HG03097 (cell line): ENCODE results near the gene IL3.

Experiments used
- ATAC-seq: cut with Tn5 transposase; IDR thresholded peaks from one replicate; pipeline ENCODE4 v1.9.1; 2021; ENCODE audit not compliant: unreplicated experiment, low FRiP score

Gene IL3

DNA sequence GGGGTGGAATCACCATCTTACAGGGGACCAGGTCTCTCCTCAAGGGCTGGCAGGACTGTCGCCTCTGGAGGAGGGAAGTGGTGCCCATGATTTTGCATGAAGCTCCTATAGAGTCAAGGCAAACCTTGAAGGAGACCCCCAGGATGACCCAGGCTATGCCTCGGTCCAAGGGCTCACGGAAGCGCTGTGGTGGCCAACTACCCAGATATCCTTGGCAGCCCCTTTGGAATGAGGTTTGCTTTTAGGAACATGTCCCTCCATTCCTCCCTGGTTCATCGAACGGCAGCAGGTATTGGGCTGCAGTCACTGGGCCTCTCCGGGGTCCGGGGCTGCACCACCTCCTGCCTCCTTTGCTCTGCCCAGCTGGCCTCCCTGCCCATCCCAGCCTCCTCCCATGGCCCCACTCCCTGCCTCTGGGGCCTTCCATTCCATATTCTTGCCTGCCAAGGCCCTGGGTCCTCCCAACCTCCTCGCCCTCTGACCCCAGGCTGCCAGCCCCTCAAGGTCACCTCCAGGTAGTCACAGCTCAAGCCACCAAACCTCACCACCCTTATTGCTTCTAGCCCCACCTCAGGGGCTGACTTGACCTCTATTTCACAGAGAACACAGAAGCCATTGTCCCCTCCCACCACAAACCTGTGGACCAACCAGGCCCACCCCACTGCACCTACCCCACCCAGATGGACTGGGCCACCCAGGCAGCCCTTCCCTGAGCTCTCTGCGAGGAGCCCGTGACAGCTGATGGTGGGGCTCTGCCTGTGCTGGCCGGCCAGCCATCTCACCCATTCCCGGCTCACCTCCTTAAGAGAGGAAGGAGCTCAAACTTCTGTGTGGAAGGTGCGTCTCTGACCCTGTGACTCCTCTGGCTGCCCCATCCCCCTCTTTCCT, 3.6 kb upstream of the IL3 start:
- ATAC-seq: no peak

GRCh38 chr5:132057498-132058255, 2.8 kb upstream of the IL3 start:
- ATAC-seq: no peak

DNA sequence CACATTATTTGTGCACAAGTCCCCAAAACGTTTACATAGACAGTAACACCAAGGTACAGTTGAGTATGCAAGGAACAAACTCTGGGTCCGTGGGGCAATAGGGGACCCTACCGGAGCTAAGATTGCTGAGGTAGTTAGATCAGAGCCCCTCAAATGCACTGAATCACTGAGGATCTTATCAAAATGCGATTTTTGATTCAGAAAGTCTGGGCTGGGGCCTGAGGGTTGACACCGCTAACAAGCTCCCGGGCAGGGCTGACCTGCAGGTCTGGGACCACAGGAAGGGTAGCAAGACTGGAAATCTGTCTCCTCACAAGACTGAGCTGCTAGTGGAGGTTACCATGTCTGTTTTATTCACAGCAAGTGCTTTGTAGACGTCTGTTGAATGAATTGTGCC, 1.8 kb upstream of the IL3 start:
- ATAC-seq: no peak

DNA sequence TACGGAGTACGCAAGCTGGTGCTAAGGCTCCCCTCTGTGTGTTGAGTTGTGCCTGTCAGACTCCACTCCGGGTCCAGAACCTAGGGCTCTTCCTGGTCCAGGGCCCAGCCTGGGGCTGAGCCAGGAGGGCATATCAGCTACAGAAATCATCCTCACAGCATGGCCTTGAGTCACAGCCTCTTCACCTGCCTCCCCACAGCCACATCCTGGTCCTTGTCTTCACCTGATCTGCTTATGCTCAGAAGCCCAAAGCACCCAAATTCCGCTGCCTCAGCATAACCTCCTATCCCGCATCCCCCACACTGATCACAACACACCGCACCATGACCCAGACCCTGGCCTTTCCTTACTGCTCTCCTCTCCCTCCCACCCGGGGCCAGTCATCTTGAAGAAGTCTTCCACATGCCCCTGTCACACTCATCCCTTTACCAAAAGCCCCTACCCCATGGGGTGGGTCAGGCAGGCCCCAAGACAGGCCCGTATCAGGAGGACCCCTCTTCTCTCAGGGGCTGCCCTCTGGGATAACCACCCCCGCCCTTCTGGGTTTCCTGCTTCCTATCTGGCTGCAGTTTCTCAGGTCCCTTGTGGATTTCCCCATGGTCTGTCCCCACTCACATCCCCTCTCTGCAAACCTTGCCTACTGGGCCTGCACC, 1.3 kb upstream of the IL3 start:
- no peak for ATAC-seq

GRCh38 chr5:132059696-132060500, 557 bp upstream of the IL3 start:
- no peak for ATAC-seq

DNA sequence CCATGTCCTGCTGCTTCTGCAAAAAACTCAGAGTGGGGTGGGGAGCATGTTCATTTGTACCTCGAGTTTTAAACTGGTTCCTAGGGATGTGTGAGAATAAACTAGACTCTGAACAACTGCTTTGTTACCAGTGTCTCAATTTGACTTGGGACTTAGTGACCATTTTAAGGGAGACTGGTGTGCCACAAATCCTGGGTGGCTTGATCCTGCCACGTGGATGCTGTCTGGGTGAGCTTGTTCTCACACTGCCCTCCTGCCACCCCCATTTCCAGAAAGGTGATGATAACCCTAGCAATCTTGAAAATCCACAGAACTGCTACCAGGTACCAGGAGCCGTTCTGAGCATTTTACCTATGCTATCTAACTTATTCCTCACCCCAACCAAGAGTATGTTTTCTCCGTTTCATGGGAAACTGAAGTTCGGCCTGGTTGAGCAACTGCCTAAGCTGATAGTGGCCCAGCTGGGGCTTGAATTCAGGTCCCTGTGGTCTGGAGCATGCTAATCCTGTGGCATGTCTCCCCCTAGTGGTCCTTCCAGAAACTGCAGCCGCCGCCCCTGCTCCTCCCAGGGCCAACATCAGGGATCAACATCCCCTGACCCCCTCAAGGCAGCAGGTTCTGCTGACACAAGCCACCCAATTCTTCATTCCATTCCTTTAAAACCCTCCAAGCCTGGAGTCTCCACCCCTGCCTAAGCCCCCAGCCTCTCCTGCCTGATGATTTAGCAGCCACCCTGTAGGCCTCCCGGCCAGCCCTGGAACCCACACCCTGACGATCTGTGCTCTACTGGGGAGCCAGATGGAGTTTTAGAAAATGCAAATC, 2.8 kb downstream of the IL3 start:
- peak; percentile 66 for ATAC-seq

DNA sequence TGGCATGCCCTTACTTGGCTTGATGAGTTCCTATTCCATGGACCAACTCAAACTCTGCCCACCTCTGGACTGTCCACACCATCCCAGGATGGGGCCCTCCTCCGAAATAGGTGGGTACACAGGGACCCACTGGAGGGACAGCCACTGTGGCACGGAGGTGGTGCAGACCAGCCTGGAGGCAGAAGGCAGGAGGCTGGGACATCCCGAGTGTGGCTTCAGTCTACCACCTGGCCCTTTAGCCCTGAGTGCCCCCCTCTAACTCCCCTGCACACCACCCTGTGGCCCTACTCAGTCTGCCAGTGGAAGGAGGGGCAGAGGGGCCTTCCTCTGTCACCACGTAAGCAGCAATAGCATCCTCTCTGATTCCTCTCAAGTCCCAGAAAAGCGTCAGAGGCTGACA, 3.7 kb downstream of the IL3 start:
- ATAC-seq: no peak

DNA sequence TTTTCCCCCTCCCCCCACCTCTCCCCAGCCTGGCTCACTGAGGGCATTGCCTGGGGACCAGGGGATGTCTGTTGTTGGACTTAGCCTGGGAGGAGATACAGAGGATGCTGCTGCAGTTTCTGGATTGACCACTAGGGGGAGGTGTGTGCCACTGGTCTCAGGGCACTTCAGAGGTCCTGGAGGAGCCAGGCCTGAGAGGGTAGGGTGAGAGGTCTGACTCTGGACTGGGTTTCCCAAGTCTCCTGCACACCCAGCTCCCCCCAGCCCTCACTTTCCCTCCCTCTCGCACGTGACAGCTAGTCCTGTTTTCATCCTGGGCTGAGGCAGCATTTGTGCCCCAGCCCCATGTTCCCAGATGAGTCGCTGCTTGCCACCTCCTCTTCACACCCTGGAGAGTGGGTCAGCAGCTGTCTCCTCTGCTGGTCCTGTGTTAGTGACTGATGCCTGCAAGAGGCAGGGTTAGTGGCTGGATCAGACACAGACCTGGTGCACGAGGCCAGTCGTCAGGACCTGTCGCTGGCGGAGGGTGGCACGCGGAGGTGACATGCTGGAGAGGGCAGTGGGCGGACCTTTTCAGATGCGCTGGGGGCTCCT, 4.4 kb downstream of the IL3 start:
- no peak for ATAC-seq

DNA sequence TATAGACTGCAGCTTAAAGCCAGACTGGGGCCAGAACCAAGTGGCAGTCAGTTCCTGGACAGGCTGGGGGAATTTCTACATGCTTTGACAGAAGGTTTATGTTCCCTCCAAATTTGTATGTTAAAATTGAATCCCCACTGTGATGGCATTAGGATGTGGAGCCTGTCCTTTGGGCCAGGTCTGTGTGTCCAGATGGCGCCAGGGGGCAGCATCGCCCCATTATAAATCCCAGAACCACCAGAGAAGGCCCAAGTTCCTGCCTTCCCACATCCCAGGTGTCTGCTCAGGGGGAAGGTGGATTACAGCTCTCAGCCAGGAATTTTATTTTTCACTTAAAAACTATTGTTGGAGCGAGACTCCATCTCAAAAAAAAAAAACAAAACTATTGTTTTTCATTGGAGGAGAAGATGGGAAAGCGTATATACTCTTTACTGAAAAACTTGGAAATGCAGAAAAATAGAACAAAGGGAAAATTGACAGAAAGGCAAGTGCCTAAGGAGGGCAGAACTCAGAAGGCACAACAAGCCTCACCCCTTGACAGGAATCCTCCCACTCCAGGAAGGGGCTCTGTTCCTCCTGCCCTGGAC, 5.0 kb downstream of the IL3 start:
- ATAC-seq: no peak

- no peak for ATAC-seq
Measured at GRCh38 chr5:132065951-132066701, 5.7 kb downstream of the IL3 start.

DNA sequence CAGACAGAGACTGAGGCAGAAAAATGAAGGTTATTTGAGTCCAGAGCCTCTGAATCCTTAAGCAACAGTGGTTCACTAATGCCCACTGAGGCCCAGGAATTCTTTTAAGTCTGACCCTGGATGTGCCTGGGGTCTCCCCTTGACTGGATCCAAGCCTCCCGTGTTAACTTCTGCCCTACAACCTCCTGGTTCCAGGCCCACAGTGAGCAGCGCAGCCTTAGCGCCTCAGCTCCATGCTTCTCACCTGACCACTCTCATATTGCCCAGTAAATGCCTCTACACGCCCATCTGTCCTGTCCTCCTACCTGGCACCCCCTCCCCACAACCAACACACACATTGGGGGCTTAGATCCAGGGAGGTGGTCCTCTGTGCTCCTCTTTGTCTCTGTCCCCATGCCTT, 6.4 kb downstream of the IL3 start:
- ATAC-seq: no peak

- no peak for ATAC-seq
Measured at GRCh38 chr5:132067451-132067850, 7.0 kb downstream of the IL3 start.

DNA sequence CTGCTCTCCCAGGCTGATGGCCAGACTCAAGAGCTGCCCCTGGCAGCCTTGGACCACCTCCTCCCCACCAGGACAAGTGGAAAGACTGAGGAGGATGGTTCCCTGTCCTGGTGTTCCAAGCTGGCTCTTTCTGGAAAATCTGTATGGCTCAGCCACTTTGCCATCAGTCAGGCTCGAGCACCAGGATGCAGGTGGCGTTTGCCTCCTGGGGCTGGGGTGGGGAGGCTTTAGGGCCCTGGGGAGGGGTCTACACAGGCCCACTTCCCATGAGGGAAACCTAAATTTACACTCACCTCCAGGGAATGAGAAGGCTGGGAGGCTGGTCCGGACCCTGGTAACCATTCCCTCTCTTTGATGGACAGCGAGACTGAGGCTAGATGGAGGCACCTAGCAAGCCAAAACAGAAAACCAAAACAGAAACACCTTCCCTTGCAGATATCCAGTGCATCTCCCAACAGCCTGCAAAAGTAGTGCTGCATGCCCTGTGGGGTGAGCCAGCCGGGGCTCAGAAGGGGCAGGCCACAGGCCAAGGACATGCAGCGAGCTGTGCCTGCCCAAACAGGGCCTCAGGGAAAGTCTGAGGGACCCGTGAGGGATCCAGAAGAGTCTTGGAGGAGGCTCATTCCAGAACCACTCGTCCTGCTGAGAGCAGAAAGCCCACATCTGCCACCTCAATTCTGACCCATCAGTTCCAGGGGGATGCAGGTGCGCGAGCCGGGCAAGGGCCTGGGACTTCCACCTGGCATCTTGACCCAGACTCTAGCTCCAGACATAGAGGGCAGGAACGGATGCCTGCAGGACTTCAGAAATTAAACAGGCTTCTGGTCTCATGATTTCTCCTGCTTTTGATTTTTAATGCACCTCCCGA, 7.7 kb downstream of the IL3 start:
- no peak for ATAC-seq

DNA sequence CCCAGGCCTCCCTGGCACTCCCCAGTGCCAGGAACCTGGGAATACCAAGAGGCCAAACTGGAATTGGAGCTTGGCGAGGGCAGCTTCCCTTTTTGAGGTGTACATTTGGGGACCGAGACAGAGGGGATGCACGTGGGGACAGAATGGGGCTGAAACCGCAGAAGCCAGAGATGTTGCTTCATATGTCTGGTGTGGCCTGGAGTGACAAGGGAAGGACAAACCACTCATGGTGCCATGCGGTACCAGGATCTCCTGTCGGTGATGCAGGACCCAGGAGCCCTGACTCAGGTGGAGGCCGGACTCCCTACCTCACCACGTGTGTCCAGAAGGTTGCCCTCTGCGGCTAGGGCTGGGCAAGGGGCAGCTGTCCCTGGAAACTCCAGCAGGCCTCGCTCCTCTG, 9.1 kb downstream of the IL3 start:
- no peak for ATAC-seq

DNA sequence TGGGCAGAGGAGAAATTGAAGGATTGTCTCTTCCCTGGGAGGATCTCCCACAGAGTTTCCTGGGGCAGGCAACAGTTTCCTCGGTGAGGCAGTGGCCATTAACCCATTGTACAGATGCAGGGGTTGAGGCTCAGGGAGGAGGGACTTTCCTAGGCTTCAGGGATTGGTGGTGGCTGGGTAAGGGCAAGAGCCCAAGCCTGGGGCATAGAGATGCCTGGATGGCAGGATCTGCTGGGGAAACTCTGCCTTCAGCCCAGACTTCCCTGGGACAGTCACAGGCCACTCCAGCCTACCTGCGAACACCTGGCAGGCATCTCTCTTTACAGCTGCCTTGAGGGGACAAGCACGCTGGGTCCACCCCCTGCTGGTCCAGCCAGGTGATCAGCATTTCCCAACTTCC, 9.5 kb downstream of the IL3 start:
- ATAC-seq: no peak

DNA sequence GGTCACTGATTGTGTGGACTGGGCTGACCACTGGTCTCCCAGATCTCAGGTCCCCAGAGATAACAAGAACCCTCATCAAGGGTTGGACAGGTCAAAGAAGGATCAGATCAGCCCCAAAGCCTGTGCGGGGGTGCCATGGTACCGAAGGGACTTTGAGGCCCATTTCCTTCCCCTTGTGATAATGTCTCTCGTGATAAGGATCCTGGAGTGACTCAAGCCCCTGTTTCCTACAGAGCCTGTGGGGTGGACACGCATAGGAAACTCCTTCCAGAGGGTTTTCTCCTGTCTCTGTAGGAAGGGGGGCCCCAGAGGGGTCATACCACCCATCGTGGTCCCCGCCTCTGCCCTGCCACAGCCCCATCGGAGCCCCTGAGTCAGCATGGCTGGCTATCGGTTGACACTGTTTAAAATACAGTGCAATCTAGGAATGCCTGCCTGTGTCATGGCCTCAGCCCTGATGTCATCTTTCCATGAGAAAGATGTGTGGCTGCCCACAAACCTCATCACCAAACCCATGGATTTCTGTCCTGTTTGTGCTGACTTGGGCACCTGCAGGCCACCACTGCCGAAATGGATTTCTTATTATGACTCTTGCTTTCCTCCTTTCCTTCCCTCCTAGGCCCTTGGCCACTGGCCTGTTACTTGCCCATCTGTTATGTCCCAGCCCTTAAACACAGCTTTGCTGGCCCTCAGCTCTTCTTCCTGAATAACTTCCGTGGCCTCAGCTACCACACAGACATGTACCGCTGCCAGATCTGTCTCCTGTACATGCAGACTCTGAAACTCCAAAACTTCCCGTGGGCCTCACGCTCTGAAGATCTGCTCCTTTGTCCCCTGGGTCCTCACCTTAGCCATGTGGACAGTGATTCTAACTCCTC, 10.2 kb downstream of the IL3 start:
- ATAC-seq: no peak

DNA sequence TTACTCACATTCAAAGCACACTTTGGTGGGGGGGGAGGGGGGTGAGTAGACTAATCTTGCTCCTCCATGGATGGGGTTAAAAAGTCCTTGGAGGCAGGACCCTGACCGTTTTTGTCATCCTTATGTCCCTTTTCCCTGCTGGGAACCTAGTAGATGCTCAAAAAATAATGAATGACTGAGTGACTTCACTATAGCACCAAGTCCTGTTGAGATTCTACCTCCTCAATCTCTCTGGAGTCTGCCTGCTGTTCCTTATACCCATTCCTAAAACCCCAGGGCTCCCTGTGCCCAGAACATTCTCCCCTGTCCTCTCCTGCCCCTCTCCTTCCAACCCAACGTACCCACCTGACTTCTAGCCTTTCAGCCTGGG, 10.9 kb downstream of the IL3 start:
- ATAC-seq: no peak
